ENCODE measurements around the gene CECR2.

DNA sequence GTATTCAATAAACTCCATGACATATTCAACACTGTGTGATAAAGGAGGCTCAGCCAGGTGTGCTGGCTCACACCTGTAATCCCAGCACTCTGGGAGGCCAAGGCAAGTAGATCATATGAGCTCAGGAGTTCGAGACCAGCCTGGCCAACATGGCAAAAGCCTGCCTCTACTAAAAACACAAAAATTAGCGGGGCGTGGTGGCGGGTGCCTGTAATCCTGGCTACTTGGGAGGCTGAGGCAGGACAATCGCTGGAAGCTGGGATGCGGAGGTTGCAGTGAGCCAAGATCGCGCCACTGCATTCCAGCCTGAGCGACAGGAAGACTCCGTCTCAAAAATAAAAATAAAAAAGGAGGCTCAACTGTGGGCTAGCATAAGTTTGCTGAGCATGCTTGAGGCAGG is 189.9 kb downstream of the CECR2 start:
- TF ChIP-seq, protein P1, sequence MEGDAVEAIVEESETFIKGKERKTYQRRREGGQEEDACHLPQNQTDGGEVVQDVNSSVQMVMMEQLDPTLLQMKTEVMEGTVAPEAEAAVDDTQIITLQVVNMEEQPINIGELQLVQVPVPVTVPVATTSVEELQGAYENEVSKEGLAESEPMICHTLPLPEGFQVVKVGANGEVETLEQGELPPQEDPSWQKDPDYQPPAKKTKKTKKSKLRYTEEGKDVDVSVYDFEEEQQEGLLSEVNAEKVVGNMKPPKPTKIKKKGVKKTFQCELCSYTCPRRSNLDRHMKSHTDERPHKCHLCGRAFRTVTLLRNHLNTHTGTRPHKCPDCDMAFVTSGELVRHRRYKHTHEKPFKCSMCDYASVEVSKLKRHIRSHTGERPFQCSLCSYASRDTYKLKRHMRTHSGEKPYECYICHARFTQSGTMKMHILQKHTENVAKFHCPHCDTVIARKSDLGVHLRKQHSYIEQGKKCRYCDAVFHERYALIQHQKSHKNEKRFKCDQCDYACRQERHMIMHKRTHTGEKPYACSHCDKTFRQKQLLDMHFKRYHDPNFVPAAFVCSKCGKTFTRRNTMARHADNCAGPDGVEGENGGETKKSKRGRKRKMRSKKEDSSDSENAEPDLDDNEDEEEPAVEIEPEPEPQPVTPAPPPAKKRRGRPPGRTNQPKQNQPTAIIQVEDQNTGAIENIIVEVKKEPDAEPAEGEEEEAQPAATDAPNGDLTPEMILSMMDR (conservative IDR thresholded peaks at IDR 0.05; ENCODE audit: low read depth, low read length), result no peak
- no peak for TF ChIP-seq EZH2phosphoT487 (IDR thresholded peaks at IDR 0.05; ENCODE audit: borderline replicate concordance, low read length)
- no peak for TF ChIP-seq EZH2 (IDR thresholded peaks at IDR 0.05; ENCODE audit: low read length, unreplicated experiment)
